H1 (cell line): ENCODE results near the gene ABCB7.
A peak's percentile ranks its signal among the peaks of the same experiment; 100 is the strongest.

Experiments
- CHD2 ChIP-seq: IDR thresholded peaks from 2 replicates; pipeline ENCODE4 v1.6.1; 2012; ENCODE audit warnings: low read length, improper control_type of control experiment
- CREB1 ChIP-seq: IDR thresholded peaks from 2 replicates; pipeline ENCODE4 v1.6.1; 2012; ENCODE audit warnings: inconsistent platforms
- CTCF ChIP-seq, 3 experiments: IDR thresholded peaks; 1 replicate in 2 of 3; 2 replicates in 1 of 3; pipeline versions ENCODE4 v1.5.1 to v1.6.1; 2011; ENCODE audit warnings: low read length in 3 of 3, mild to moderate bottlenecking in 3 of 3, inconsistent platforms in 2 of 3, low read depth in 1 of 3, moderate library complexity in 1 of 3; ENCODE audit not compliant: insufficient read depth in 1 of 3; ENCODE audit errors: control extremely low read depth in 1 of 3
- EZH2 ChIP-seq: fragments of 200-600 bp; sonication (generic); IDR thresholded peaks from 2 replicates; pipeline ENCODE4 v1.7.1; 2012; ENCODE audit warnings: low read depth, mild to moderate bottlenecking, moderate library complexity, low read length, inconsistent platforms; ENCODE audit not compliant: severe bottlenecking
- FOSL1 ChIP-seq: IDR thresholded peaks from 2 replicates; pipeline ENCODE4 v1.6.1; 2011; ENCODE audit warnings: mild to moderate bottlenecking, low read depth, low read length, moderate library complexity; ENCODE audit not compliant: insufficient read depth
- MAFK ChIP-seq: IDR thresholded peaks from 2 replicates; pipeline ENCODE4 v1.6.1; 2012; ENCODE audit warnings: low read depth, mild to moderate bottlenecking, improper control_type of control experiment, low read length
- POLR2AphosphoS5 ChIP-seq: IDR thresholded peaks from 2 replicates; pipeline ENCODE4 v1.6.1; 2011; ENCODE audit warnings: low read depth, low read length
- POU5F1 ChIP-seq: IDR thresholded peaks from 2 replicates; pipeline ENCODE4 v1.6.1; 2011; ENCODE audit warnings: low read depth, mild to moderate bottlenecking, low read length, moderate library complexity
- RAD21 ChIP-seq, 2 experiments: IDR thresholded peaks in 1 of 2; conservative IDR thresholded peaks in 1 of 2; 2 replicates each; pipeline ENCODE4 v1.6.1; 2011; ENCODE audit warnings: low read depth in 2 of 2, low read length in 2 of 2, improper control_type of control experiment in 1 of 2, inconsistent platforms in 1 of 2, mild to moderate bottlenecking in 1 of 2, moderate library complexity in 1 of 2
- RFX5 ChIP-seq: IDR thresholded peaks from 2 replicates; pipeline ENCODE4 v1.6.1; 2011; ENCODE audit warnings: low read depth, low read length, improper control_type of control experiment, borderline replicate concordance
- USF2 ChIP-seq: IDR thresholded peaks from 2 replicates; pipeline ENCODE4 v1.6.1; 2011; ENCODE audit warnings: low read length, improper control_type of control experiment
- YY1 ChIP-seq: IDR thresholded peaks from 2 replicates; pipeline ENCODE4 v1.6.1; 2011; ENCODE audit warnings: low read depth, mild to moderate bottlenecking, low read length

GRCh38 chrX:75107863-75108509 lies 48.1 kb downstream of the ABCB7 start:
- TF ChIP-seq CTCF (IDR thresholded peaks at IDR 0.05; ENCODE audit: control extremely low read depth in 1 of 3, insufficient read depth in 1 of 3, low read depth in 1 of 3, low read length in 3 of 3) (peak in 2 of 3 experiments; percentile 18 to 22; a peak in 2 of 4 replicates), CHD2 (no peak), RAD21 (IDR thresholded peaks at IDR 0.05 in 1 of 2, conservative IDR thresholded peaks at IDR 0.05 in 1 of 2; ENCODE audit: low read depth in 2 of 2, low read length in 2 of 2) (peak; percentile 9 to 31; a peak in 3 of 4 replicates), RFX5 (no peak), EZH2 (no peak), FOSL1 (no peak), POU5F1 (no peak), USF2 (no peak), CREB1 (no peak), POLR2AphosphoS5 (no peak), MAFK (no peak), YY1 (no peak)
